ENCODE measurements around the gene ALCAM.

The ALCAM gene

GRCh38 chr3:105431200-105431599 lies 64.5 kb downstream of the ALCAM start:
- DNase-seq = no peak

GRCh38 chr3:105435277-105435676 lies 68.6 kb downstream of the ALCAM start:
- DNase-seq = no peak

GRCh38 chr3:105436687-105437086 lies 70.0 kb downstream of the ALCAM start:
- DNase-seq = no peak

- DNase-seq = no peak
Measured at GRCh38 chr3:105440113-105440512, 73.4 kb downstream of the ALCAM start.

GRCh38 chr3:105444725-105445124 lies 78.0 kb downstream of the ALCAM start:
- no peak for DNase-seq

- DNase-seq = no peak
Measured at GRCh38 chr3:105448338-105448982, 81.8 kb downstream of the ALCAM start.

GRCh38 chr3:105449414-105449813 lies 82.7 kb downstream of the ALCAM start:
- no peak for DNase-seq

GRCh38 chr3:105456017-105456416 lies 89.3 kb downstream of the ALCAM start:
- DNase-seq = no peak

GRCh38 chr3:105458518-105459215 lies 92.0 kb downstream of the ALCAM start:
- DNase-seq = no peak

GRCh38 chr3:105459566-105460290 lies 93.0 kb downstream of the ALCAM start:
- DNase-seq = no peak

- no peak for DNase-seq
Measured at GRCh38 chr3:105463620-105464019, 96.9 kb downstream of the ALCAM start.

- DNase-seq = no peak
Measured at GRCh38 chr3:105465251-105465853, 98.6 kb downstream of the ALCAM start.

- DNase-seq = no peak
Measured at GRCh38 chr3:105466072-105466471, 99.4 kb downstream of the ALCAM start.

GRCh38 chr3:105466495-105467404 lies 100.0 kb downstream of the ALCAM start:
- DNase-seq = no peak

GRCh38 chr3:105470851-105471250 lies 104.1 kb downstream of the ALCAM start:
- no peak for DNase-seq

GRCh38 chr3:105473521-105474223 lies 107.0 kb downstream of the ALCAM start:
- no peak for DNase-seq

GRCh38 chr3:105480768-105481167 lies 114.1 kb downstream of the ALCAM start:
- DNase-seq = no peak

- DNase-seq = no peak
Measured at GRCh38 chr3:105483476-105483875, 116.8 kb downstream of the ALCAM start.

- DNase-seq = no peak
Measured at GRCh38 chr3:105490045-105490444, 123.3 kb downstream of the ALCAM start.

- no peak for DNase-seq
Measured at GRCh38 chr3:105493305-105493892, 126.7 kb downstream of the ALCAM start.

GRCh38 chr3:105495021-105495420 lies 128.3 kb downstream of the ALCAM start:
- DNase-seq = no peak

Measured in NCI-H1694 treated with DMSO at 0.1 percent for 48 hours (cell line).